Tibial nerve (tissue), 4 donors: ENCODE data around the gene ITIH2. TPM values are rescaled to one million over a fixed set of nuclear protein-coding genes. Genes with fewer than 3 reads are reported as not detected.

ENCODE experiments used
- DNase-seq, 2 donors: peaks; one replicate each; pipeline ENCODE4 v3.0.0-alpha.2; 2019; ENCODE audit warnings: low spot score in 2 of 2
- H3K27ac ChIP-seq, 4 donors: fragments of 200-600 bp; sonication (generic) in 3 of 4; one replicate each; pipeline ENCODE4 v1.5.1; 2017 to 2019; ENCODE audit warnings: mild to moderate bottlenecking in 1 of 4
- H3K27me3 ChIP-seq, 2 donors: fragments of 200-600 bp; sonication (generic) in 1 of 2; one replicate each; pipeline versions ENCODE4 v1.5.1 to v1.6.0; 2017 to 2019
- H3K36me3 ChIP-seq, 3 donors: fragments of 200-600 bp; sonication (generic); one replicate each; pipeline ENCODE4 v1.5.1; 2018 to 2019
- H3K4me1 ChIP-seq, 4 donors: fragments of 200-600 bp; sonication (generic) in 3 of 4; one replicate each; pipeline ENCODE4 v1.5.1; 2017 to 2019
- H3K4me3 ChIP-seq, 4 donors: fragments of 200-600 bp; sonication (generic) in 3 of 4; one replicate each; pipeline ENCODE4 v1.5.1; 2017 to 2019; ENCODE audit warnings: mild to moderate bottlenecking in 1 of 4, moderate library complexity in 1 of 4
- H3K9me3 ChIP-seq, 4 donors: fragments of 200-600 bp; sonication (generic) in 3 of 4; one replicate each; pipeline ENCODE4 v1.5.1; 2017 to 2019
- EP300 ChIP-seq, 2 donors: sonication (generic); formaldehyde crosslinking; IDR thresholded peaks; one replicate each; pipeline ENCODE4 v1.6.1; 2017; ENCODE audit warnings: antibody characterized with exemption in 2 of 2, mild to moderate bottlenecking in 1 of 2
- POLR2A ChIP-seq, 2 donors: fragments of 450-650 bp; IDR thresholded peaks; one replicate each; pipeline ENCODE4 v1.6.1; 2017; ENCODE audit warnings: antibody characterized with exemption in 2 of 2, mild to moderate bottlenecking in 2 of 2, moderate library complexity in 2 of 2
- WGBS, 2 donors: methylation state at CpG; one replicate each; pipeline ENCODE4 v1.1.5; 2018; 5-methylcytosine and 5-hydroxymethylcytosine counted together
- total RNA-seq, 4 donors: library from RNA; depleted of rRNA; stranded (reverse); fragments of >200 nt; gene quantifications; one replicate each; pipeline ENCODE4 v1.1.0, GENCODE V29; 2016
- TF ChIP-seq, protein P1 (sequence below), 5 experiments: fragments of 200-600 bp in 3 of 5; fragments of 450-650 bp in 2 of 5; sonication (generic) in 3 of 5; IDR thresholded peaks; one replicate each; pipeline ENCODE4 v1.5.1; 2016 to 2019; ENCODE audit warnings: antibody characterized with exemption in 5 of 5, mild to moderate bottlenecking in 3 of 5, moderate library complexity in 2 of 5

Gene ITIH2
- total RNA-seq, 4 donors from 2014 or later = not detected

DNA sequence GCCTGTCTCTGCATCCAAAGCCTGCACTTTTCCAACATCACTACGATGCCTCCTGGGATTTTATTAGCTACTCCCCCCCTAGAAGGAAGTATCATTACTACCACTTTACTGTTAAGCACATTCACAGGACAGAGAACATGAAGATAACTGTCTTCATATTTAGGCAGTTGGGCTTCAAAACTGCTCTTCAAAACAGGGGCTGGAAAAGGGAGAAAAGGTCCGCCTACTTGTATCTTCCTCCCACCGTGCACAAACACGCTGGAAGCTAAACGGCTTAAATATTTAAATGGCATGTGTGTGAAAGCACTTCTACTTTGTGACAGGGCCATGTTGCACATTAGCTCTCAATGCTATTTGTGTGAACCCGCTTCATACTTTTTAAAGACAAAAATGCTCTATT lies 37.3 kb upstream of the ITIH2 start:
- H3K9me3 ChIP-seq = no peaks in the 10 kb centered on the region
- TF ChIP-seq, protein P1, sequence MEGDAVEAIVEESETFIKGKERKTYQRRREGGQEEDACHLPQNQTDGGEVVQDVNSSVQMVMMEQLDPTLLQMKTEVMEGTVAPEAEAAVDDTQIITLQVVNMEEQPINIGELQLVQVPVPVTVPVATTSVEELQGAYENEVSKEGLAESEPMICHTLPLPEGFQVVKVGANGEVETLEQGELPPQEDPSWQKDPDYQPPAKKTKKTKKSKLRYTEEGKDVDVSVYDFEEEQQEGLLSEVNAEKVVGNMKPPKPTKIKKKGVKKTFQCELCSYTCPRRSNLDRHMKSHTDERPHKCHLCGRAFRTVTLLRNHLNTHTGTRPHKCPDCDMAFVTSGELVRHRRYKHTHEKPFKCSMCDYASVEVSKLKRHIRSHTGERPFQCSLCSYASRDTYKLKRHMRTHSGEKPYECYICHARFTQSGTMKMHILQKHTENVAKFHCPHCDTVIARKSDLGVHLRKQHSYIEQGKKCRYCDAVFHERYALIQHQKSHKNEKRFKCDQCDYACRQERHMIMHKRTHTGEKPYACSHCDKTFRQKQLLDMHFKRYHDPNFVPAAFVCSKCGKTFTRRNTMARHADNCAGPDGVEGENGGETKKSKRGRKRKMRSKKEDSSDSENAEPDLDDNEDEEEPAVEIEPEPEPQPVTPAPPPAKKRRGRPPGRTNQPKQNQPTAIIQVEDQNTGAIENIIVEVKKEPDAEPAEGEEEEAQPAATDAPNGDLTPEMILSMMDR (IDR thresholded peaks at IDR 0.05) = no peak
- TF ChIP-seq EP300 (IDR thresholded peaks at IDR 0.05) (no peak), POLR2A (IDR thresholded peaks at IDR 0.05) (no peak)
- peaks cover 0 to 48% (median 3%) of the 10 kb centered on the region in 4 donors for H3K4me1 ChIP-seq
- H3K36me3 ChIP-seq = no peaks in the 10 kb centered on the region
- H3K27ac ChIP-seq = peak overlapping the region in 2 of 4 donors; percentile 30 to 85
- 8 to 9% methylated on average over 6 of the region's 6 CpGs for WGBS, 2 donors
- H3K4me3 ChIP-seq = peak overlapping the region; percentile 46 to 87 (median 61)
- no peak for DNase-seq
- H3K27me3 ChIP-seq = peaks cover 0 to 14% of the 10 kb centered on the region in 2 donors

DNA sequence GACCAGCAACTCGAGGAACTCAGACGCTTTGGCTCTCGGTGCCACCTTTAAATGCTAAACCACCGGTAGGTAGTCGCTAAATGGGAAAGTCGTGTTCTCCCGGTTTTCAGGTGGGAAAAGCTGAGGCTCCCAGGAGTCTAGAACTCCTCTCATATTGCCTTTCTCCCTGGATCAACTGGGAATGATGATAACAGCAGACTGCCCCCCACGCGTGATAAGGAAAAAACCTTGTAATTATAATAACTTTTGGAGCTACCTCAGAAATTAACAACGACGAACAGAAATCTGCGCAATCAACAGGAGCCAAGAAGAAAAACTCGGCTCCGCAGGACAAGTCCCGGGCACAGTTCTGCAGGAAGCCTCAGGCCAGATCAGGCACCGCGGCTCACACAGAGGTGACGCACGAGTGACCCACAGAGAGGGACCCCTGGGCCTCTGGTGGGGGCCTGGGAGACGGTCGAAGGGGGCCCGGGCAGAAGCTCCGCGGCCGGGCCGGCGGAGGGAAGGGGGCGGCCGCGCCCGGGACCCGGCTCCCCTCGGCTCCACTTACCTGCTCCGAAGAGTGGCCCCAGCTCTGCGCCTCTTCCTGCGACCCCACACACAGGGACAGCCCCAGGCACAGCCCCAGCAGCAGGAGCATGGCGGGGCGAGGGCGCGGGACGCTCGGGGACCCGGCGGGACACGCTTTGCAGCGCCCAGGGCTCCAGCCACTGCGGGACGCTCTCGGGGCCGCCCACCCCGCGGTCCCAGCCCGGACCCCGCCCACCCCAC lies 36.7 kb upstream of the ITIH2 start, which contains the start of gene ITIH5:
ITIH5 (minus strand) TSS at position 714 of the 771 bp plus-strand sequence; CDS start at position 640, 74 bp downstream.
- peaks cover 0 to 53% (median 3%) of the 10 kb centered on the region in 4 donors for H3K4me1 ChIP-seq
- peak within 1 kb of the TSS in 3 of 4 donors; percentile 32 to 85 (median 57) for H3K27ac ChIP-seq
- 0 to 1% methylated on average over 20 to 33 of the region's 54 CpGs for WGBS, 2 donors
- TF ChIP-seq EP300 (IDR thresholded peaks at IDR 0.05) (no peak), POLR2A (IDR thresholded peaks at IDR 0.05) (no peak)
- TF ChIP-seq, protein P1 (IDR thresholded peaks at IDR 0.05) = no peak
- peak within 1 kb of the TSS; percentile 46 to 87 (median 61) for H3K4me3 ChIP-seq
- H3K27me3 ChIP-seq = peaks cover 0 to 14% of the 10 kb centered on the region in 2 donors
- DNase-seq = no peak
- H3K9me3 ChIP-seq = no peaks in the 10 kb centered on the region
- H3K36me3 ChIP-seq = no peaks in the 10 kb centered on the region

DNA sequence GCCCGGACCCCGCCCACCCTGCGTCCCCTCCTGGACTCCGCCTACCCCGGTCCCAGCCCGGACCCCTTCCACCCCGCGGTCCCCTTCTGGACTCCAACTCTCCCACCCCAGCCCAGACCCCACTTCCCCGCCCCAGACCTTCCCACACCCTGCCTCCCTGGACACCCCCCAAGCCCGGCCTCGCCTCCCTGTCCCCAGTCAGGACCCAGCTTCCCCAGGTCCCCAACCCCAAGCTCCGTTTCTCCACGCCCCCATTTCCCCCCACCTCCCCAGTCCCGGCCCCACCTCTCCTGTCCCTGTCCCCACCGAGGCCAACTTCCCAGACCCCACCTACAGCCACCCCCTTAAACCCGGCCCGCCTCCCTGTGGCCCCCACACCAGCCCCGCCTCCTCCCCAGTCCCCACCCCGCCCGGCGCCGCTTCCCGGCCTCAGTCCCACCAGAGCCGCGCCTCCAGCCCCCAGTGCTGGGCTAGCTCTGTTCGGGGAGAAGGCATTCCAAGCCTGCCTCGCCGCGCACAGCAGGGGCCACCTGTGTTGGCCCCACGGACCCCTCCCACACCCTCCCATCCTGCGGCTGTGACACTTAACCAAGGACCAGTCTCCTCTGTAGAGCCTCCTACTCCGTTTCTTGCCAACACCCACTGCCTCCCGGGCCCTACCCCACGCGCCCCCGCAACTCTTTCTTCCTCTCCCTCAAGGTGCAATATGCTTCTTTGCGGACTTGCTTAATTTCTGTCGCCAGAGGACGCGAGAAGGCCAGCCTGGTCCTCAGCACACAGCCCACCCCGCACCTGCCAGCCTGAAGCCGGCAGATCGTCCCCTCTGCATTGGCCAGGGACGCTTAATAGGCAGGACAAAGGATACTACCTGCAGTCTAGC lies 35.6 kb upstream of the ITIH2 start:
- Histone ChIP-seq H3K27me3 (peaks cover 0 to 14% of the 10 kb centered on the region in 2 donors), H3K9me3 (no peaks in the 10 kb centered on the region), H3K4me1 (peaks cover 0 to 52% (median 3%) of the 10 kb centered on the region in 4 donors), H3K4me3 (peak overlapping the region; percentile 28 to 87 (median 42)), H3K36me3 (no peaks in the 10 kb centered on the region), H3K27ac (peak overlapping the region in 2 of 4 donors; percentile 51 to 73)
- WGBS, 2 donors = 4 to 5% methylated on average over 27 to 31 of the region's 44 CpGs
- no peak for DNase-seq
- no peak for TF ChIP-seq EP300 (IDR thresholded peaks at IDR 0.05)
- no peak for TF ChIP-seq POLR2A (IDR thresholded peaks at IDR 0.05)
- TF ChIP-seq, protein P1 (IDR thresholded peaks at IDR 0.05) = no peak

DNA sequence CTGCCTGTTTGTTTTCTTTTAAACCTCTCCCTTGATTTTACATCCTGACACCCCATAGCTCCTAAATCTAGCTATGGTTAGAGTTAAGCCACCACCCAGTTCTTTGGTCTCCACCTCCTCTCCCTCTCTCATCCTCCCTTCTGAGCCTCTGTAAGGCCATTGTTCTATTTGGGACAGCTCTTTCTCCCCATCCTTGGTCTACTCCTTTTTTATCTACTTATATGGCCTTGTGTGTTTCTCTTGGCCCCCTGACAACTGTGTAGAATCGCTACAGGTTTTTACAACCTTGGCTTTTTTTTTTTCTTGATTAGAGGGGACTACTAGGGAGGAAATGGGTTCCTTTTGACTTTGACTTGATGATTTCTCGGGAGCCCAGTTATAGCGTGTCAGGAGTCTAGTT lies 33.0 kb upstream of the ITIH2 start:
- no peak for DNase-seq
- H3K27ac ChIP-seq = no peak overlapping the region
- 77 to 78% methylated on average over 3 of the region's 3 CpGs for WGBS, 2 donors

More for the DNA sequence above, 33.0 kb upstream of the ITIH2 start:
- Histone ChIP-seq H3K27me3 (peaks cover 0 to 8% of the 10 kb centered on the region in 2 donors), H3K4me3 (no peak overlapping the region), H3K9me3 (no peaks in the 10 kb centered on the region), H3K4me1 (peaks cover 0 to 32% (median 3%) of the 10 kb centered on the region in 4 donors), H3K36me3 (no peaks in the 10 kb centered on the region)
- TF ChIP-seq POLR2A (IDR thresholded peaks at IDR 0.05) (no peak), EP300 (IDR thresholded peaks at IDR 0.05) (no peak)
- TF ChIP-seq, protein P1 (IDR thresholded peaks at IDR 0.05) = no peak
